ENCODE data around the gene ZNF546.

GRCh38 chr19:39995794-39996193, 1.1 kb upstream of the ZNF546 start:
- TF ChIP-seq CTCF (IDR thresholded peaks at IDR 0.05) (no peak), POLR2A (IDR thresholded peaks at IDR 0.05) (no peak)

Measured in stomach (tissue), 4 donors.